ENCODE results near the gene MBOAT7.

Gene MBOAT7

GRCh38 chr19:54159352-54160181 lies 29.8 kb downstream of the MBOAT7 start, which contains the start of gene LENG1:
Gene LENG1 (minus strand): TSS chr19:54159721. CDS start chr19:54159695, 26 bp downstream.
- peaks cover 29% of the 10 kb centered on the region for H3K27me3 Mint-ChIP-seq (ENCODE audit: low read depth, poor library complexity)
- peak; percentile 97 for DNase-seq
- peak within 1 kb of the TSS; percentile 98 for H3K4me3 Mint-ChIP-seq
- peaks cover 45% of the 10 kb centered on the region for H3K4me1 Mint-ChIP-seq
- H3K36me3 Mint-ChIP-seq (ENCODE audit: low read depth), result peaks cover 52% of the 10 kb centered on the region
- peaks cover 45% of the 10 kb centered on the region for H3K9me3 Mint-ChIP-seq
- TF ChIP-seq, protein P1, sequence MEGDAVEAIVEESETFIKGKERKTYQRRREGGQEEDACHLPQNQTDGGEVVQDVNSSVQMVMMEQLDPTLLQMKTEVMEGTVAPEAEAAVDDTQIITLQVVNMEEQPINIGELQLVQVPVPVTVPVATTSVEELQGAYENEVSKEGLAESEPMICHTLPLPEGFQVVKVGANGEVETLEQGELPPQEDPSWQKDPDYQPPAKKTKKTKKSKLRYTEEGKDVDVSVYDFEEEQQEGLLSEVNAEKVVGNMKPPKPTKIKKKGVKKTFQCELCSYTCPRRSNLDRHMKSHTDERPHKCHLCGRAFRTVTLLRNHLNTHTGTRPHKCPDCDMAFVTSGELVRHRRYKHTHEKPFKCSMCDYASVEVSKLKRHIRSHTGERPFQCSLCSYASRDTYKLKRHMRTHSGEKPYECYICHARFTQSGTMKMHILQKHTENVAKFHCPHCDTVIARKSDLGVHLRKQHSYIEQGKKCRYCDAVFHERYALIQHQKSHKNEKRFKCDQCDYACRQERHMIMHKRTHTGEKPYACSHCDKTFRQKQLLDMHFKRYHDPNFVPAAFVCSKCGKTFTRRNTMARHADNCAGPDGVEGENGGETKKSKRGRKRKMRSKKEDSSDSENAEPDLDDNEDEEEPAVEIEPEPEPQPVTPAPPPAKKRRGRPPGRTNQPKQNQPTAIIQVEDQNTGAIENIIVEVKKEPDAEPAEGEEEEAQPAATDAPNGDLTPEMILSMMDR (IDR thresholded peaks at IDR 0.05), result peak; percentile 15
- H3K27ac Mint-ChIP-seq, result peak within 1 kb of the TSS; percentile 100

DNA sequence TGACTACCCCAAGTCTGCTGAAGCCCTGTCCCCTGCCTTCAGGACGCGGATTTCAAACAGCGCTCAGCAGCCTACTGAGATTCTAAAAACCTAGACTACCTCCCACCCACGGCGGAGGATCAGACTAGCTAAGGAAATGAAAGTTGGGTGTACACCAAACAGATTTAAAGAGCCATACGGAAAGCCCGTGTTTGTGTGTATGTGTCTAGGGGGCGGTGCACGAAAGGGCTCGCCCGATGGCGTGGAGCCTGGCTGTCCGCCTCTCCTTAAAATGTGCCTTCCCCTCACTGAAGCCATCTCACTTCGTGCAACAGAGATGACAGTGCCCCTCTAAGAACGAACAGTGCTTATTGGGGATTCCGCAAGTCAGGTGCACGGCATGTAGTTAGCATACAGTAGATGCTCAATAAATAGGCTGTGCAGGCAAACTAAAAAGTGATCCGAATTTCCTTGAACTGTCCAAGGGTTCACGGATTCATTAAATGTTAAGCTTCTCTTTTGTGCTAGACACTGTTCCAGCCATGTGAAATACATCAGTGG lies 30.5 kb downstream of the MBOAT7 start:
- DNase-seq, result no peak
- H3K36me3 Mint-ChIP-seq (ENCODE audit: low read depth), result peaks cover 52% of the 10 kb centered on the region

GRCh38 chr19:54156953-54157352 lies 32.4 kb downstream of the MBOAT7 start:
- no peak for DNase-seq
- H3K4me1 Mint-ChIP-seq, result peaks cover 36% of the 10 kb centered on the region

More for the DNA sequence above, 30.5 kb downstream of the MBOAT7 start:
- TF ChIP-seq, protein P1 (IDR thresholded peaks at IDR 0.05), result no peak
- H3K4me1 Mint-ChIP-seq, result peaks cover 45% of the 10 kb centered on the region
- peak overlapping the region; percentile 37 for H3K27ac Mint-ChIP-seq
- H3K9me3 Mint-ChIP-seq, result peaks cover 39% of the 10 kb centered on the region
- peaks cover 23% of the 10 kb centered on the region for H3K27me3 Mint-ChIP-seq (ENCODE audit: low read depth, poor library complexity)
- peak overlapping the region; percentile 98 for H3K4me3 Mint-ChIP-seq

GRCh38 chr19:54156490-54156889 lies 32.9 kb downstream of the MBOAT7 start:
- Mint-ChIP-seq H3K4me3 (no peak overlapping the region), H3K9me3 (peaks cover 17% of the 10 kb centered on the region), H3K27me3 (ENCODE audit: low read depth, poor library complexity) (peaks cover 7% of the 10 kb centered on the region), H3K4me1 (peaks cover 32% of the 10 kb centered on the region), H3K27ac (no peak overlapping the region), H3K36me3 (ENCODE audit: low read depth) (peaks cover 44% of the 10 kb centered on the region)
- TF ChIP-seq, protein P1 (IDR thresholded peaks at IDR 0.05), result no peak
- DNase-seq, result no peak

More at GRCh38 chr19:54156953-54157352, 32.4 kb downstream of the MBOAT7 start:
- H3K27ac Mint-ChIP-seq, result peak overlapping the region; percentile 78
- TF ChIP-seq, protein P1 (IDR thresholded peaks at IDR 0.05), result no peak
- peak overlapping the region; percentile 35 for H3K4me3 Mint-ChIP-seq
- H3K27me3 Mint-ChIP-seq (ENCODE audit: low read depth, poor library complexity), result peaks cover 11% of the 10 kb centered on the region
- H3K36me3 Mint-ChIP-seq (ENCODE audit: low read depth), result peaks cover 44% of the 10 kb centered on the region
- peaks cover 21% of the 10 kb centered on the region for H3K9me3 Mint-ChIP-seq

DNA sequence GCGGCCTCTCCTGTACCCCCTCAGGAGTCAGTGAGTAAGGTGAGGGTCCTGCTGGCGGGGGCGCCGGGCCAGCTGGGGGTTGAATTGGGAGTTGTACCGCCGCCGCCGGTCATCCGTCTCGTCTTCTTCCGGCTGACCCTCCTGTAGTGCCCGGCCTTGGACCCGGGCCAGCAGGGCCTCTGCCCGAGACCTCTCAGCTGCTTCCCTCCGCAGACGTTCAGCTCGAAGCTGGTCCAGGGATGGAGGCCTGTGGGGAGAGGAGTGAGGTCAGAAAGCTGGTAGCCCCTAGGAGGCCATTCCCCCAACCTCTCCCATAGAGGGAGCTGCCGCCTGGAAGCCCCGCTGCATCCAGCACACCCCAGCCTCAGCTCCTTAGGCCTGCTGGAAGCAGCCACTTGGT lies 33.7 kb downstream of the MBOAT7 start:
- no peak overlapping the region for H3K27ac Mint-ChIP-seq
- H3K4me1 Mint-ChIP-seq, result peaks cover 26% of the 10 kb centered on the region
- TF ChIP-seq, protein P1 (IDR thresholded peaks at IDR 0.05), result no peak
- no peaks in the 10 kb centered on the region for H3K27me3 Mint-ChIP-seq (ENCODE audit: low read depth, poor library complexity)
- DNase-seq, result no peak
- H3K4me3 Mint-ChIP-seq, result no peak overlapping the region
- peaks cover 45% of the 10 kb centered on the region for H3K36me3 Mint-ChIP-seq (ENCODE audit: low read depth)
- H3K9me3 Mint-ChIP-seq, result peaks cover 10% of the 10 kb centered on the region
